Right kidney (tissue), 1 donor: Measurements from ENCODE around the gene BCAP29.

Experiments used
- DNase-seq: peaks from one replicate; pipeline ENCODE4 v3.0.0-alpha.2; 2016

Gene BCAP29

GRCh38 chr7:107580716-107581383 lies 804 bp downstream of the BCAP29 start:
- DNase-seq: no peak

DNA sequence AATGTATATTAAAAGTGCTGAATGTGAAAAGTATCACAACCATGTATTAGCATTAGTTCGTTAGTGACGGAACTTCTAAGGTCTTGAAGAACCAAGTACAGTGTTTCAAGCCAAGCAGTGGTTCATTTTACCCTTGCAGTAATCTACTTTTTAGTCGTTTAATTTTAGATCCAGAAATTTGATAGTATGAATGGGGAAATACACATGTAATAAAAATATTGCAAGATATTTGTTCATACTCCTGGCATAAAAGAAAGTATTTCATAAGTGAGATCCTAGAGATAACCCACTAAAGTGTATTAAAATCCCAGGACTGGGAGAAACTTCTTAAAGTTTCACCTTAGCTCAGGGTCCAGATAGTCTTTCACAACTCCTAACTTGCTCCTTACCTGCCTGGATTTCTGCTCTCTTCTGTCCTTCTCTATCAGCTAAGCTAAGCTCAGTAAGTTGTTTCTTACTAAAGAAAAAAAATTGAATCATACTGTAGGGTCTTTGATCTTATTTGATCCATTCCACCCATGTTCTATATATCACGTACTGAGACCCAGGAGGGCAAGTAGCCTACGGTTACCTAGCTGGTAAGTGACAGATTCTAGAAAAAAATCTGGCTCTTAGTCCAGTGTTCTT lies 1.5 kb downstream of the BCAP29 start:
- DNase-seq: no peak

DNA sequence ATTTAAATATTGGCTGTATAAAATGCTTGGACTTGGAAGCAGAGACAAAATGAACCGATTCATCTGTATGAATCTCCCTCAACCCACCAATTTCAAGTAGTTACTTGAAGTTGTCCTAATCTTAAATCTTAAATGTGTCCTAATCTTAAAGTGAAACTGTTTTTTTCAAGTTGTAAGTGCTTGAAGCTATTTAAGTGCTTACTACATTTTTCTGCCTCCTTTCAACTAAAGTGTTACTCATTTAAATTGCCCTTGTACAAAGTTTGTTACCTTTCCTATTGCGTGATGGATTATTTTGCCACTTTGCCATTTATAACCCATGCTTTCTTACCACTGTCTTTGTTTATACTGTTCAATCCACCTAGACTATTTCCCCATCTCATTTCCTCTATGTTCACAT lies 2.8 kb downstream of the BCAP29 start:
- DNase-seq: no peak

DNA sequence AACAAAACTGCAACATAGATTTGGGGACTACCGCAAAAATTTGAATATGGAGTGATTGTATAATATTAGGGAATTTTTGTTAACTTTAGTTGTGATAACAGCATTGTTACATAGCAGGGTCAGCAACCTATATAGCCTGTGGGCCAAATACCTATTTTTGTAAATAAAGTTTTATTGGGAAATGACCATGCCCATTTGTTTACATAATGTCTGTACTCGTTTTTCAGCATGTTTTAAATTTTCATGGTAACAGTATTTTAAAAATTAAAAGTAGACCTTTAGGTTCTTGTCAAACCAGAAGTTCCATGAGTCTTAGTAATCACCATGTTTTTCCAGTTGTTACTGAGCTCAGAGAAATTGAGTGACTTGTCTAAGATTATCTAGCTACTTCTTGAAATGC lies 4.7 kb downstream of the BCAP29 start:
- no peak for DNase-seq

DNA sequence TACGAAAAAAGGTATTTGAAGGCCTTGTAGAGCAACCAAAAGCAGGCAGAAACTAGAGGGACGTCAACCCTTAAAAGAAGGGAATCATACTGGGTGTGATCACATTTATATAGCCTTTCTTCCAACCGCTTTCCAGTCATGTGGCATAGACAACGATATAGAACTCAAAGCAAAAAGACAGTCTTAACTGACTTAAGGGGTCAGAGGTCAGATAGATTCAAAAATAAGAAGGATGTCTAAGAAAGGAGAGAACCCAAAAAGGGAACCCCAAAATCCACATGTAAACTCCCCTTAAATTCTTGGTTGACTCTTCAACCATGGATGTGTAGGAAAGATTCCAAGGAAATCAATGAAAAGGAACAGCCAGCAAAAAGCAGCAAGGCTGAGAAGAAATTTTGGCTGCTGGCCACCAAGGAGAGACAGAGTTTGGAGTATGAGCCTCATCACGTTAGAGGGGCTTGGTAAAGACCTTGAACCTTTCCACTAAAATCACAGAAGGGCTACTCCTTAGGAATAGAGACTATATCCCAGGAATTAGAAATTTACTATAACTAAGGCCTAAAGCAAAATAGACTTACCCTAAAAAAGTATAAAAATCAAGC lies 8.6 kb downstream of the BCAP29 start:
- no peak for DNase-seq

- DNase-seq: no peak
These were observed 11.4 kb downstream of the BCAP29 start for GRCh38 chr7:107591421-107591820.

DNA sequence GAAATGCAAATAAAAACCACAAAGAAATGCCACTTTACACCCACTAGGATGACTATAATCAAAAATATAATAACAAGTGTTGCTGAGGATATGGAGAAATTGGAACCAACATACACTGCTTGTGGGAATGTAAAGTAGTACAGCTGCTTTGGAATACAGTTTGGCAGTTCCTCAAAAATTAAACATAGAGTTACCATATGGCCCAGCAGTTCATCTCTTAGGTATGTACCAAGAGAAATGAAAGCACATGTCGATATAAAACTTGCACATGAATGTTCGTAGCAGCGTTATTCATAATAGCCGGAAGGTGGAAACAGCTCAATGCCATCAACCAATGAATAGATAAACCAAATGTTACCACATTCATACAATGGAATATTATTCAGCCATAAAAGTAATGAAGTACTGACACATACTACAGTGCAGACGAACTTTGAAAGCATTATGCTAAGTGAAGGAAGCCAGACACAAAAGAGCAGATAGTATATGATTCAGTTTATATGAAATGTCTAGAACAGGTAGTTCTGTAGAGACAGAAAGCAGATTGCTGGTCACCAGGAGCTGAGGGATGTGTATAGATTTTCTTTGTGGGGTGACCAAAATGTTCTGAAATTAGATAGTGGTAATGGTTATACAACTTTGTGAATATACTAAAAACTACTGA lies 12.4 kb downstream of the BCAP29 start:
- no peak for DNase-seq

DNA sequence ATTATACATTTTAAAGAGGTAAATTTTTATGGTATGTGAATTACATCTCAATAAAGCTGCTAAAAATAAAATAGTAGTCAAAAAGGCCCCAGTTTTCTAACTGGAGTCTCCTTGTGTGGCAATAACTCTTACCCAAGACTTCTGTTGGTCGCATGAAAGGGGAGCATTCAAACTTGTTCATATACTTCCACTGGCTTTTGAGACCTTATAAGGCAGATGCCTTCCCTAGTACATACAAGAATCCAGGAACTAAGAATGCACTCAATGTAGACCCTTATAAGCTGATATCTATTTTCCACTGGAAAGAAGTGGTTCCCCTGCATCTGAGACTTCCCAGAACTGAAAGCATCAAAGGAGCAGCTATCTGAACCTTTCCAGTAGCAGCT lies 13.0 kb downstream of the BCAP29 start:
- DNase-seq: no peak

DNA sequence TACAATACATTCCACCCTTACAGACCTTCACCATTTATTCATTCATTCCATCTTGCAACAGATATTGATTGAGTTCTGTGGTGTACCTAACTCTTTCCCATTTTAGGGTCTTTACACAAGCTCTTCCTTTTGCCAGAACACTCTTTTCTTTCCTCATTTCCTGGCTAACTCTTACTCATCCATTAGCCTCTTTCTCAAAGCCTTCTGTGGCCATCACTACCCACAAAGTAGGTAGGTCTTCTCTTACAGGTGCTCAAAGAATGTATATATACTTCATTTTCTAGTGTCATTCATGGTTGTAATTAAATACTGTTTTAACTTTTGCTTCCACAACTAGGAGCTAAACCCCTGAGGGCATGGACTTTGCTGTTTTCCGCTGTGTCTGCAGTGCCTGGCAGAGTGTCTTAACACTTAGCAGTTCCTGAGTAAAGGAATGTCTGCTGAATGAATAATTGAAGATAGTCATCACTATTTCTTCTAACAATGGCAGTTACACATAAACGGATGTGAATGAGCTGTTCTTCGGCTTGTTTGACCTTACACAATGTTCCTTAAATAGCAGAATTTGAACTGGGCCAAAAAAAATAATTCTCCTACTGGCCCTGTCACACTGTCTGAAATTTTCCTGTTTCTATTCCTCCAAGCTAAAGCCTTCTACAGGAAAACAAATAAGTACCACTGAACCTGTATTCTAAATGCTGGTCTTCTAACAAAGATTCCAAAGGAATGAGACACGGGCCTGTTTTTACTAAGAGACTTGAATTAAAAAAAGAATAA lies 15.1 kb downstream of the BCAP29 start:
- DNase-seq: no peak

GRCh38 chr7:107596881-107597581 lies 17.0 kb downstream of the BCAP29 start:
- no peak for DNase-seq

DNA sequence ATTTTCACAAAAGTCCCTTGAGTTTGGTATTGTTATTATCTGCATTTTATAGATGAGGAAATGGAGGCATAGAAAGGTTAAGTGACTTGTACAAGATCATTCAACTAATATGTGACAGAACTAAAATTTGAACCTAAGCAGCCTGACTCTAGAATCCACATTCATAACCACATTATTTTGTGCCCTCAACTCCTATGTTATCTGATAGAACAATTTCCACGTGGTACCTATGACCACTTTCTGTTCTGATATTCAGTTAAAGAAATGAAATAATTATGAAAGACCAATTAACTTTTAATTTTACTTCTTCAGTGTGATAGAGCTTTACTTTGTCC lies 17.5 kb downstream of the BCAP29 start:
- DNase-seq: no peak

DNA sequence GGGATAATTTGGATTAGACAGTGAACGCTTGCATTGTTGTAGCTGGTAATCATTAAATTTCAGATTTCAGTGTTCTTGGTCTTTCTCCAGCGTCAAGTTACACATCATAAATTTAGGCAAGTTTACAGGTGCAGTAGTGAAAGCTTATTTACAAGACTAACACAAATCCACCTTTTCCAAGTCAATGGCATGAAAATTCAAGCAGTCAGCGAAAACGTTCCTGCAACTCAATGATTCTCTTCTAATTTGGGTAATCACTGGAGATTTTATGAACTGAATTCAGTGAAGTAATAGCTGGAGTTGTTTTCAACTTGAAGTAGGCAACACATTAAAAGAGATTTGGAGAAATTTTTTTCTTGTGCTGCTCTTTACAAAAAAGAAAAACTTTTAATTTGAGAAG lies 17.9 kb downstream of the BCAP29 start:
- DNase-seq: no peak

- DNase-seq: no peak
These were observed 19.2 kb downstream of the BCAP29 start for GRCh38 chr7:107599262-107599661.

GRCh38 chr7:107600816-107601215 lies 20.8 kb downstream of the BCAP29 start:
- DNase-seq: no peak

GRCh38 chr7:107605218-107605815 lies 25.3 kb downstream of the BCAP29 start:
- DNase-seq: no peak

GRCh38 chr7:107606303-107606702 lies 26.3 kb downstream of the BCAP29 start:
- no peak for DNase-seq

DNA sequence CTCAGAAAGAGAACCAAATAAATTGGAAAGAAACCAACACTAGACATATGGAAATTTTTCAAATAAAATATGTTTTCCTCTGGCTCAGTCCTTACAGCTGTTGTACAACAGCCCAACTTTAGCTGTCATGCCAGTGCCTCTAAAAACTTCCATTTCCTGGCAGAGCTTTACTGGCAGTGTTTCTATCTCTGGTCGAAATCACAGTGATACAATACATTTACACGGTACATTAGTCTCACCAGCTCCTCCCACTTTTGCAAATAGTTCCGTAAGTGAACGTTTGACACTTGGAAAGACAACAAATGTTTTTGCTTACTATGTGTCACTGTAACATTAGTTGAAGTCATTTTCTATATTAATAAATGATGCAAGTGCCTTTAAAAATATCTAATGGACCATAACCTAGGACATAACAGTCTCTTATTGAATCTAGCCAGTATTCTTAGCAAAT lies 29.8 kb downstream of the BCAP29 start:
- no peak for DNase-seq

- no peak for DNase-seq
These were observed 30.3 kb downstream of the BCAP29 start for GRCh38 chr7:107610323-107610722.

DNA sequence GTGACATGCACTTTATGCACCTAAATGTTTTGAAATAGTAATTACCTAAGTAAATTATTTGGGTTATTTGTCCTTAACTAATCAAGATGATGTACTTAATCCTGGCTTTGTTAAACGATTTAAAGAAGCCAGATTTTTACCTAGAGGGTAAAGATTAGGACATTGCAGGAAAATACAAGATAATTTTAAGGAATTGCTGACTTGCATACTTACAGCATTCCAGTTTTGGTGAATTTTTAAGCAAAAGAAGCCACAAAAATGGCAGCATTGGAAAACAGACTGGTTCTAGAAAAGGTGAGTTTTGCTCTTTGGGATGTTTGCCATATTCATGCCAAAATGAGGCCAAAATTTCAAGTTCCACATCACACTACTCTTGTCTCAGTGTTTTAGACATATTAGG lies 33.4 kb downstream of the BCAP29 start:
- DNase-seq: no peak

- DNase-seq: no peak
These were observed 33.9 kb downstream of the BCAP29 start for GRCh38 chr7:107613948-107614347.

- no peak for DNase-seq
These were observed 34.4 kb downstream of the BCAP29 start for GRCh38 chr7:107614425-107614824.
